ENCODE measurements around the gene IL1RN.

Gene IL1RN

DNA sequence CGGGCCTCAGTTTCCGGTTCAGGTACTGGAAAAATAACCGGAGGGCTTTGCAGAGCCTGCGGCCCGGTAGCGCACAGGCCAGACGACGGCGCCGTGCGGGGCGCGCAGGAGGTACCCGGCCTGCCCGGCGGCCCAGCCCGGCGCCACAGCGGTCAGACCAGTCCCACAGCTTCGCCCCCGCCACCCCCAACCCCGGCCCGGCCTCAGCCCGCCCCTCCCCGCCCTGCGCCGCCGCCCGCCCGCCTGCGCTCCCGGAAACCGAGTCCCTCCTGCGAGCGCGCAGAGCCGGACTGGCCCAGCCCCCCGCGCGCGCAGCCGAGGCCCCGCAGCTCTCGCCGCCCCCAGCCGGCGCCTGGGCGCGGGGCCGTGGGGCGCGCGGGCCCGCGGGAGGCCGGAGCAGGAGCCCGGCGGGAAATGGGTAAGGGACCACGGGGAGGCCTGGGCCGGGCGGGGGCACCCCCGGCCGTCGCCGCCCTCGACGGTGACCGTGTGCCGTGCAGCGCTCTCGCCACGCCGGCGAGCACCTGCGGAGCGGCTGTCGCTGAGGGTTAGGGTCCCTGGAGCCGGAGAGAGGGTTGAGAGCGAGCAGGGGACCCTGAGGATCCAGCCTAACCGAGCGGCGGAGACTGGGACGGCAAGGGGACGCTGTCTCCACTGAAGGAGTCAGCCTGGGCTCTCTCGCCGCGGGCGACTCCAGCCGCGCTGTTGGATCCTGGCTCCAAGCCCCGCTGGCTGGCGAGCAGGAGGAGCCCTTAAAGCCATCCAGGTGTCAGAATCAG is 29.9 kb downstream of the IL1RN start:
- DNase-seq, result no peak

DNA sequence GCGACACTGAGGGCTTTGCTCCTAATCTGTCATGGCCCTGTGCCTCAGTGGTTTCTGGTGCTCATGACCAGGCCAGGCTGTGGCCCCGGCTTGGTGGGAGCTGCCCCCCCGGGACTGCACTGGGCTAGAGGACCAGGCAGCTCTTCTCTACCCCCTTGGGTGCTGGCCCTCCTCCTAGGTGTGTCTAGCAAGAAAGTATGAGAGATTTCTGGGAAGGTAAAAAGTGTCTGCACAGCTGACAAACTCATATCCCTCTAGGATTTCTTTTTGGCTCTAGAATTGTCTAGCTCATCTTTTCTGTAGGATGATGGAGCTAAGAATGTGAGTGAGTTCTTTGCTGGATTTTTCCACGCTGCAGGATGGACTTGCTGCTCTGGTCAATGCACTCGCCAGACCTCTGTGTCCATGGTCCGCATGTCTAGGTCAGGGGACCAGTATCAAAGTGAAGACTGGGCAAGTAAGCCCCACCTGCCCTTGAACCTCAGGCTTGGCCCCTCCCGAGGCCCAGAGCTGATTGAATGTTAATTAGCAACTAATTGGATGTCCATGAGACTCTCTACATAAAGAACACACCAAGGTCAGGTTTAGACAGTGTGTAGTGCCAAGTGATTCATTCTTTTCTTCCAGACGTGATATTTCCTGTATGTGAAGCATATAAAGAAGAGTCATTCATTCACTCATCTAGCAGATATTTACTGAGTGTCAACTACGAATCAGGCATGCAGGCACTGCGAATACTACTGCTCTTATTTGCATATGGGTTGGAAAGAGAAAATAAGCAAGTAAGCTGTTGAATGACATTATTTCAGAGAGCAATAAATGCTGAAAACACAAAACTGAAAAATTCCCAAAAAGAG is 30.7 kb downstream of the IL1RN start:
- DNase-seq, result no peak

GRCh38 chr2:113158884-113159553 is 31.6 kb downstream of the IL1RN start:
- DNase-seq, result no peak

DNA sequence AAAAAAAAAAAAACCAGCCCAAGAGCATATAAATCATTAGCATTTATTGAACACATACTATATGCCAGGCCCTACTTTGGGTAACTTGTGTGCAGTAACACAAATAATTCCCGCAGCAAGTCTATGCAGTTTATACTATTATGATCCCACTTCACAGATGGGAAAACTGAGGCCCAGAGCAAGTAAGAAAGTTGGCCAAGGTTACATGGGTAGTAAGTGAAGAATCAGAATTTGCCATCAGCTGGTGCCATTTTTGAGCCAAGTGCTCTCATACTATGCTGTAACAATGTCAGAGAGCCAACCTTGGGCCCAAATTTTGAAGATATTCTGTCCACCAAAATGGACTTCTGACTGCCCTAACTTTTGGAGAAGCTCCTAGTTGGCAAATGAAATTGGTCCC is 32.9 kb downstream of the IL1RN start:
- no peak for DNase-seq

DNA sequence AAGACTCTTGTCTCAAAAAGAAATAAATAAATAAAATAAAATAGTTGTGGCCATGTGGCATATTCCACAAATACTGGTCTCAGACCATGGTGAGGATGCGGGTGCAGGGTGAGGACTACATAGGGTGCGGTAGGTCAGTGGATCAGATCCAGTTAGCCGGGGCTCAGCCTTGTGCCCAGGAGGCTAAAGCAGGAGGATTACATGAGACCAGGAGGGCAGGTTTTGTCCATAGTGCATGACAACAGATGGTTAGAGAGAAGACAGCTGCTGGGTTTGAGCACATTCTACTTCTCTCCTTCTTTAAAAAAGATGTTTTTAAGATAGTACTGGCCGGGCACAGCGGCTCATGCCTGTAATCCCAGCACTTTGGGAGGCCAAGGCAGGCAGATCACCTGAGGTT is 33.6 kb downstream of the IL1RN start:
- no peak for DNase-seq

- DNase-seq, result no peak
Observed at GRCh38 chr2:113162173-113162572, 34.8 kb downstream of the IL1RN start.

GRCh38 chr2:113162869-113163268 is 35.5 kb downstream of the IL1RN start:
- DNase-seq, result no peak

DNA sequence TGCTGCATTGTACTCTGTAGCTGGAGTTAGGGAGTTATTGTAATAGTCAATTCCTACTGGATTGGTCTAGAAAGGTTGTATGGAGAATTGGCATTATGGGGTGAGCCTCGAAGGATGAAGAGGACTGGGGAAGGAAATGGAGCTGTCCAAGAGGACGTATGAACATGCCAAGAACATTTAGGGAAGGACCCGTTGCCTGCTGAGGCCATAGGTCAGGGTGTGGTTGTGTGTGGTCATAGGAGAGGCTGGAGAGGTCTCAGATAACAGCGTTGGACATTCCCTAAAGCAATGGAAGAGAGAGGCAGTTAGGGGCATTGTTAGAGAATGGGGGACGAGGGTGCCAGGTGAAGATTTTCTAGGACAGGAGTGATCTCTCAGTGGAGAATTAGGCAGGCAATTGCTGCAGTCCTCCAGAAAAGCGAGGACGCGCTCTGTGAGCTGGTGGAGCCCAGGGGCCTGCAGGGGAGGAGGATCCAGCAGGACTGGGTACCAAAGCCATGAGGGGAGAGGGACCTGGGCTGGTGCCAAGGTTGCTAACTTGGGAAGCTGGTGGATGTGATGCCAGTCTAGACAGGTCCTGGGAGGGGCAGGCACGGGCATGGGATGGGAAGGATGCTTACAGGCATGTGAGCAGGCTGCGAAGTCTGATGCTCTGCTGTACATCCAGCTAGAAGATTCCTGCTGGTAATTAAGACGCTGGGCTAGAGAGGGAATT is 37.0 kb downstream of the IL1RN start:
- no peak for DNase-seq

GRCh38 chr2:113164930-113165585 is 37.7 kb downstream of the IL1RN start:
- DNase-seq, result no peak

GRCh38 chr2:113166187-113166645 is 38.8 kb downstream of the IL1RN start:
- no peak for DNase-seq

DNA sequence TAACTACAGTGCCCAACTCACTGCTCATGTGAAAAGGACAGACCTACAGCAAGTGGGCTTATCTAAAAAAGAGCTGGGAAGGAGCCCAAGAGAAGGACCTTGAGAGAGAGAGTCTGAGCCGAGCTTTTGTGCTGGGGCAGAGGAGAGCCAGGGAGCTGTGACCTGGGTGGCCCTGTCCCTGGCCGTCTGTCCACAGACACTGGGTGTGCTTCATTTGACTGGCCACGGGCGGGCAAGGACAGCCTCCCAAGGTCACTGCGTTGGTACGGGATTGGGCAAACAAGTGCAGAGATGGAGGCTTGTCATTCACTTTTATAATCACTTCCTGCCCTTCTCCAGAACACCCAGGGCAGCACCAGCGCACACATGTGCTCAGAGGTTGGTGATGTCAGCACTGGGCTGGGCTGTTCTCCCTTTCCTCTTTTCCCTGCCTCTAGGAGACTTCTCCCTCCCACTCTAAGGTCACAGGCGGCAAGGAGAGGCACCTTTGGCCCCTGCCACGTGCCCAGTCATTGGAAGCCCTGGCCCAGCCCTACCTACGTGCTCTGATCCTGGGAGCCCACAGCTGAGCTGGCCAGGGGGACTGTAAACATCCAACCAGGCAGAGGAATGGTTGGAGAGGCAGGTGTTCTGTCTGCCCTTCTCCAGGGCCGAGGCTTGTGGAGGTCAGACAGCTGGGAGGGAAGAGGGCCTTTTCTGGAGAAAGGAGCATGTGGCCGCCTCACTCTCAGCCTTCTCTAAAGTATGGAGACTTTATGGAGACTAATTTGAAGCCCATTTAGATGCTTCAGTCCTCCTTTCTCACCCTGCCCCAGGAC is 39.9 kb downstream of the IL1RN start:
- DNase-seq, result no peak

DNA sequence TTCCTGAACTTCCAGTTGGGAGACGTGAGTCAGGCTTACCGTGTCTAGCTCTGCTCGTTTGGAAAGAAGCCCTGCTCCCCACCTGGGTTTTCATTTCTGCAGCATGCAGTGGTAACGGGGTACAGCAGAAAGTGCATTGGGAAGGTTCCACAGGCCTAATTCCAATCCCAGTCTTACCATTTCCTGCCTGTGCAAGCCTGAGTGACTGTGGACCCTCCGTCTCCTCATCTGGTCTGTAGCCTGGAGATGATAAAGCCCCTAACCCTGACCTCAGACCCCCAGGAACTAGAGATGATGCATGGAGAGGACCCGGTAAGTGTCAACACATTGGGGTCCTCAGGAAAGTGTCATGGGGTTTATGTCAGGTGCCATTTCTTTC is 40.6 kb downstream of the IL1RN start:
- no peak for DNase-seq

GRCh38 chr2:113169002-113169530 is 41.7 kb downstream of the IL1RN start:
- no peak for DNase-seq

DNA sequence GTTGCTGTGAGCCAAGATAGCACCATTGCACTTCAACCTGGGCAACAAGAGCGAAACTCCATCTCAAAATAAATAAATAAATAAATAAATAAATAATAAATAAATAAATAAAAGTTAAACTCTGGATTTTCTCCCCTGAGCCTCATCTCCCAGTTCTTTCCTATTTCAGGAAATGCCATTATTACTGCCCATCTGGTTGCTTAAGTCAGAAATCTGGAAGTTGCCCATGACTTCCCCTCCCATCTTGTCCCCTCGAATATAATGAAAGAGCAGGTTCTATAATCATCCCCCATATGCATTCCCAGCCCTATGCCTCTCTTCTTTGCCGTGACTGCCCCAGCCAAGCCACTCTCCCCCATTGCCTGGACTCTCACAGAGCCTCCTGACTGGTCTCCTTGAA is 42.2 kb downstream of the IL1RN start:
- DNase-seq, result no peak

- DNase-seq, result no peak
Observed at GRCh38 chr2:113171334-113172075, 44.1 kb downstream of the IL1RN start.

- DNase-seq, result no peak
Observed at GRCh38 chr2:113172721-113173541, 45.5 kb downstream of the IL1RN start.

GRCh38 chr2:113173542-113174375 is 46.4 kb downstream of the IL1RN start, which contains the start of gene PSD4:
Gene PSD4 (plus strand): TSS chr2:113173971. CDS start chr2:113182457, 8,486 bp downstream.
- DNase-seq, result peak; percentile 6

GRCh38 chr2:113174376-113174750 is 47.0 kb downstream of the IL1RN start:
- DNase-seq, result no peak

All from midbrain (tissue), 1 donor.